GM12872 (cell line): ENCODE data around the gene FRMD8.

Experiments used
- TF ChIP-seq, protein P1 (sequence below): IDR thresholded peaks from 3 replicates; pipeline ENCODE4 v1.5.1; 2011; ENCODE audit warnings: low read depth, mild to moderate bottlenecking, low read length, moderate library complexity; ENCODE audit not compliant: insufficient read depth

FRMD8 gene

GRCh38 chr11:65421794-65422632 is 35.6 kb downstream of the FRMD8 start:
- TF ChIP-seq, protein P1, sequence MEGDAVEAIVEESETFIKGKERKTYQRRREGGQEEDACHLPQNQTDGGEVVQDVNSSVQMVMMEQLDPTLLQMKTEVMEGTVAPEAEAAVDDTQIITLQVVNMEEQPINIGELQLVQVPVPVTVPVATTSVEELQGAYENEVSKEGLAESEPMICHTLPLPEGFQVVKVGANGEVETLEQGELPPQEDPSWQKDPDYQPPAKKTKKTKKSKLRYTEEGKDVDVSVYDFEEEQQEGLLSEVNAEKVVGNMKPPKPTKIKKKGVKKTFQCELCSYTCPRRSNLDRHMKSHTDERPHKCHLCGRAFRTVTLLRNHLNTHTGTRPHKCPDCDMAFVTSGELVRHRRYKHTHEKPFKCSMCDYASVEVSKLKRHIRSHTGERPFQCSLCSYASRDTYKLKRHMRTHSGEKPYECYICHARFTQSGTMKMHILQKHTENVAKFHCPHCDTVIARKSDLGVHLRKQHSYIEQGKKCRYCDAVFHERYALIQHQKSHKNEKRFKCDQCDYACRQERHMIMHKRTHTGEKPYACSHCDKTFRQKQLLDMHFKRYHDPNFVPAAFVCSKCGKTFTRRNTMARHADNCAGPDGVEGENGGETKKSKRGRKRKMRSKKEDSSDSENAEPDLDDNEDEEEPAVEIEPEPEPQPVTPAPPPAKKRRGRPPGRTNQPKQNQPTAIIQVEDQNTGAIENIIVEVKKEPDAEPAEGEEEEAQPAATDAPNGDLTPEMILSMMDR, result no peak

- TF ChIP-seq, protein P1, result no peak
Measured at GRCh38 chr11:65422633-65423515, 36.4 kb downstream of the FRMD8 start, which contains the start of gene NEAT1. NEAT1 (plus strand) TSS chr11:65422798.

GRCh38 chr11:65423516-65424204 is 37.2 kb downstream of the FRMD8 start:
- TF ChIP-seq, protein P1, result no peak

GRCh38 chr11:65424205-65425104 is 38.0 kb downstream of the FRMD8 start:
- TF ChIP-seq, protein P1, result no peak

- TF ChIP-seq, protein P1, result peak; percentile 36; the same call in 2 of the 3 replicates
Measured at GRCh38 chr11:65425105-65425970, 38.9 kb downstream of the FRMD8 start.

- TF ChIP-seq, protein P1, result no peak
Measured at GRCh38 chr11:65425971-65426838, 39.8 kb downstream of the FRMD8 start.
